Measurements from ENCODE around the gene GPR50.

GPR50 gene

GRCh38 chrX:151176231-151176750 lies at the start of gene GPR50:
TSS of gene GPR50 (plus strand) at chrX:151176584. CDS start at chrX:151176722, 138 bp downstream.
- no peak for DNase-seq (ENCODE audit: low read depth)

GRCh38 chrX:151132531-151132930 lies 43.9 kb upstream of the GPR50 start:
- DNase-seq (ENCODE audit: low read depth): no peak

- DNase-seq (ENCODE audit: low read depth): no peak
Observed at GRCh38 chrX:151151665-151152267, 24.6 kb upstream of the GPR50 start.

- DNase-seq (ENCODE audit: low read depth): no peak
Observed at GRCh38 chrX:151153086-151153485, 23.3 kb upstream of the GPR50 start.

GRCh38 chrX:151153667-151154066 lies 22.7 kb upstream of the GPR50 start:
- no peak for DNase-seq (ENCODE audit: low read depth)

- DNase-seq (ENCODE audit: low read depth): no peak
Observed at GRCh38 chrX:151155234-151155633, 21.1 kb upstream of the GPR50 start.

GRCh38 chrX:151161690-151162089 lies 14.7 kb upstream of the GPR50 start:
- DNase-seq (ENCODE audit: low read depth): no peak

GRCh38 chrX:151167791-151168345 lies 8.5 kb upstream of the GPR50 start:
- DNase-seq (ENCODE audit: low read depth): no peak

GRCh38 chrX:151169783-151170182 lies 6.6 kb upstream of the GPR50 start:
- DNase-seq (ENCODE audit: low read depth): no peak

- no peak for DNase-seq (ENCODE audit: low read depth)
Observed at GRCh38 chrX:151174581-151175282, 1.7 kb upstream of the GPR50 start.

GRCh38 chrX:151175283-151176062 lies 911 bp upstream of the GPR50 start:
- DNase-seq (ENCODE audit: low read depth): no peak

GRCh38 chrX:151177141-151178027 lies 1.0 kb downstream of the GPR50 start:
- no peak for DNase-seq (ENCODE audit: low read depth)

- DNase-seq (ENCODE audit: low read depth): no peak
Observed at GRCh38 chrX:151178746-151179145, 2.4 kb downstream of the GPR50 start.

- no peak for DNase-seq (ENCODE audit: low read depth)
Observed at GRCh38 chrX:151180400-151180799, 4.0 kb downstream of the GPR50 start.

- DNase-seq (ENCODE audit: low read depth): no peak
Observed at GRCh38 chrX:151181088-151181487, 4.7 kb downstream of the GPR50 start.

- DNase-seq (ENCODE audit: low read depth): no peak
Observed at GRCh38 chrX:151183233-151183753, 6.9 kb downstream of the GPR50 start.

GRCh38 chrX:151183912-151184565 lies 7.7 kb downstream of the GPR50 start:
- no peak for DNase-seq (ENCODE audit: low read depth)

- DNase-seq (ENCODE audit: low read depth): no peak
Observed at GRCh38 chrX:151184705-151185104, 8.3 kb downstream of the GPR50 start.

GRCh38 chrX:151206871-151207270 lies 30.5 kb downstream of the GPR50 start:
- DNase-seq (ENCODE audit: low read depth): no peak

- no peak for DNase-seq (ENCODE audit: low read depth)
Observed at GRCh38 chrX:151225843-151226242, 49.5 kb downstream of the GPR50 start.

GRCh38 chrX:151226941-151227340 lies 50.6 kb downstream of the GPR50 start:
- no peak for DNase-seq (ENCODE audit: low read depth)

Measured in stimulated activated CD8-positive, alpha-beta memory T cell treated with anti-CD3 and anti-CD28 coated beads, Interleukin-7, amount 100 ng/mL, for 24 hours (primary cell).